HepG2 (cell line): Measurements from ENCODE around the gene TTC6. TPM values are rescaled to one million over a fixed set of nuclear protein-coding genes. Genes with fewer than 3 reads are reported as not detected.
A peak's percentile ranks its signal among the peaks of the same experiment; 100 is the strongest.

ENCODE experiments used
- ASH2L ChIP-seq: fragments of 300-600, 200-600 bp; sonication (generic); IDR thresholded peaks from 2 replicates; pipeline ENCODE4 v1.7.0; 2017; ENCODE audit warnings: low read depth, mild to moderate bottlenecking, moderate library complexity, mixed read lengths, low read length; ENCODE audit not compliant: insufficient read length
- ATF7 ChIP-seq, 2 experiments: fragments of 450-650 bp in 1 of 2; sonication (generic) in 1 of 2; formaldehyde crosslinking in 1 of 2; IDR thresholded peaks; 2 replicates each; pipeline versions ENCODE4 v1.4.0 to v1.6.1; 2016 to 2020; ENCODE audit warnings: antibody characterized with exemption in 1 of 2, mild to moderate bottlenecking in 1 of 2, missing genetic modification reagents in 1 of 2
- GLI4 ChIP-seq: sonication (generic); formaldehyde crosslinking; IDR thresholded peaks from 2 replicates; pipeline ENCODE4 v1.5.1; 2020; ENCODE audit warnings: missing genetic modification reagents, mild to moderate bottlenecking, moderate library complexity, borderline replicate concordance
- HMG20B ChIP-seq: conservative IDR thresholded peaks from 2 replicates; pipeline ENCODE4 v1.6.1; 2016; ENCODE audit warnings: missing genetic modification reagents, missing compliant biosample characterization
- NCOA5 ChIP-seq: sonication (generic); formaldehyde crosslinking; IDR thresholded peaks from 2 replicates; pipeline ENCODE4 v1.4.0; 2020; ENCODE audit warnings: missing genetic modification reagents
- PPARG ChIP-seq: conservative IDR thresholded peaks from 2 replicates; pipeline ENCODE4 v1.6.1; 2016; ENCODE audit warnings: missing biosample characterization, missing genetic modification reagents
- ZKSCAN8 ChIP-seq: IDR thresholded peaks from 2 replicates; pipeline ENCODE4 v1.6.1; 2016; ENCODE audit warnings: borderline replicate concordance, missing genetic modification reagents, missing compliant biosample characterization
- ZNF12 ChIP-seq: sonication (generic); formaldehyde crosslinking; IDR thresholded peaks from 2 replicates; pipeline ENCODE4 v1.5.0; 2020; ENCODE audit warnings: missing genetic modification reagents
- ZNF251 ChIP-seq: sonication (generic); formaldehyde crosslinking; IDR thresholded peaks from 2 replicates; pipeline ENCODE4 v1.9.0; 2021; ENCODE audit warnings: mild to moderate bottlenecking, missing genetic modification reagents
- ZNF749 ChIP-seq: sonication (generic); formaldehyde crosslinking; IDR thresholded peaks from 2 replicates; pipeline ENCODE4 v1.8.0; 2022; ENCODE audit warnings: mild to moderate bottlenecking, missing genetic modification reagents, moderate library complexity, borderline replicate concordance
- ZNF766 ChIP-seq: sonication (generic); formaldehyde crosslinking; IDR thresholded peaks from 2 replicates; pipeline ENCODE4 v1.5.0; 2020; ENCODE audit warnings: missing genetic modification reagents, borderline replicate concordance
- ZNF816 ChIP-seq: sonication (generic); formaldehyde crosslinking; IDR thresholded peaks from 2 replicates; pipeline ENCODE4 v1.8.0; 2022; ENCODE audit warnings: missing genetic modification reagents, mild to moderate bottlenecking, borderline replicate concordance
- polyA plus RNA-seq, 8 experiments: library from polyadenylated mRNA; depleted of rRNA in 3 of 8; stranded (reverse) in 7 of 8; unstranded in 1 of 8; fragments of >200 nt; fragmentation: Illumina TruSeq in 4 of 8; extraction: Trizol in 4 of 8; gene quantifications; 2 replicates each; pipeline versions ENCODE4 v1.2.1 to v1.2.3, GENCODE V29; 2011 to 2016; ENCODE audit warnings: low read depth in 4 of 8, missing spikeins in 1 of 8, mixed read lengths in 1 of 8; ENCODE audit not compliant: insufficient read depth in 1 of 8
- total RNA-seq, 5 experiments: library from RNA; depleted of rRNA; stranded (reverse); fragments of >200 nt; fragmentation: Illumina TruSeq; extraction: Trizol; gene quantifications; 2 replicates each; pipeline ENCODE4 v1.2.3, GENCODE V29; 2016; ENCODE audit warnings: low read depth in 1 of 5
- TF ChIP-seq, protein P1 (sequence below): sonication (generic); formaldehyde crosslinking; IDR thresholded peaks from 2 replicates; pipeline ENCODE4 v1.4.0; 2020; ENCODE audit warnings: mild to moderate bottlenecking, missing genetic modification reagents
- TF ChIP-seq, protein P2 (sequence below): sonication (generic); formaldehyde crosslinking; IDR thresholded peaks from 2 replicates; pipeline ENCODE4 v1.4.0; 2020; ENCODE audit warnings: low read depth, mild to moderate bottlenecking, missing genetic modification reagents
- TF ChIP-seq, protein P3 (sequence below): sonication (generic); formaldehyde crosslinking; IDR thresholded peaks from 2 replicates; pipeline ENCODE4 v1.5.0; 2020; ENCODE audit warnings: mild to moderate bottlenecking, missing genetic modification reagents, borderline replicate concordance
- TF ChIP-seq, protein P4 (sequence below): sonication (generic); formaldehyde crosslinking; IDR thresholded peaks from 2 replicates; pipeline ENCODE4 v1.5.1; 2020; ENCODE audit warnings: missing genetic modification reagents, mild to moderate bottlenecking, borderline replicate concordance

Gene TTC6
- total and polyA plus RNA-seq, 2 of the 13 experiments (the other 11 are each of a cell fraction or from before 2014, with no cell fraction given), result 9.3 to 27.4 TPM

DNA sequence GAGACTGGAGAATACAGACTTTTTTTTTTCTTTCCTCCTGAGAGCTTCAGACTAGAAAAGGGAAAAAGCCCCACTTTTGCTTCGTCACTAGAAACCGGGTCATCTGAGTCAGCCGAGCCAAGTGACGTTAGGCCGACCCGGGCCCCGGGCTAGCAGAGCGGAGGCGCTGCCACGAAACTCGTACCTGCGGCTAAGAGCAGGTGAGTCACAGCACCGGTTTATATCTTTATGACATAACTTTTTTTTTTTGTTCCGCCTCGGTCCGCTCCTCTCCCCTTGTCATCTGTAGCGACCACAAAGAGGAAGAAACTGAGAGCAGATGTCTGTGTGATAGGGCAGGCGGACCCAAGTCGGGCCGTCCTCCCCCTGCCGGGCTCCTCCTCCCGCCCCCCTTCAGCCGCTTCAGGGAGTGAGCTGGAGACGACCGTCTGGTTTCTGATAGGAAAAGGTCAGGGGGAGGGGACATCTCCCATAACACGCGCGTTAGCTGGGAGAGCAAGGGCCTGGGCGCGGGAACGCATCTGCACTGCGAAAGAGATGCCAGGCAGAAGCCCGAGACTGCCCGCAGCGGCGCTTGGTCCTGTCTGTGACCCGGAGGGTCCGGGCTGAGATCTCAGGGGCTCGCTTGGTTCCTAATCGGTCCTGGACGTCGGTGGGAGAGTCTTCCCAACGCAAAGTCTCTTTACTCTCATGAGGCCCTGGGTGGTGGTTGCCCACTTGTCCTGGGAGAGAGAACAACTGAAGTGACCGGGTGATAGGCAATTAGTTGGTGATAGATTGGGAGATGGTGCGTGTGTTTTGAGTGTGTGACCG, 586 bp downstream of the TTC6 start (continued):
- TF ChIP-seq, protein P1, sequence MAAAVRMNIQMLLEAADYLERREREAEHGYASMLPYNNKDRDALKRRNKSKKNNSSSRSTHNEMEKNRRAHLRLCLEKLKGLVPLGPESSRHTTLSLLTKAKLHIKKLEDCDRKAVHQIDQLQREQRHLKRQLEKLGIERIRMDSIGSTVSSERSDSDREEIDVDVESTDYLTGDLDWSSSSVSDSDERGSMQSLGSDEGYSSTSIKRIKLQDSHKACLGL (CRISPR knock-in tag), result peak; percentile 84
- TF ChIP-seq, protein P2, sequence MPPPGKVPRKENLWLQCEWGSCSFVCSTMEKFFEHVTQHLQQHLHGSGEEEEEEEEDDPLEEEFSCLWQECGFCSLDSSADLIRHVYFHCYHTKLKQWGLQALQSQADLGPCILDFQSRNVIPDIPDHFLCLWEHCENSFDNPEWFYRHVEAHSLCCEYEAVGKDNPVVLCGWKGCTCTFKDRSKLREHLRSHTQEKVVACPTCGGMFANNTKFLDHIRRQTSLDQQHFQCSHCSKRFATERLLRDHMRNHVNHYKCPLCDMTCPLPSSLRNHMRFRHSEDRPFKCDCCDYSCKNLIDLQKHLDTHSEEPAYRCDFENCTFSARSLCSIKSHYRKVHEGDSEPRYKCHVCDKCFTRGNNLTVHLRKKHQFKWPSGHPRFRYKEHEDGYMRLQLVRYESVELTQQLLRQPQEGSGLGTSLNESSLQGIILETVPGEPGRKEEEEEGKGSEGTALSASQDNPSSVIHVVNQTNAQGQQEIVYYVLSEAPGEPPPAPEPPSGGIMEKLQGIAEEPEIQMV, result peak; percentile 96
- TF ChIP-seq, protein P3, sequence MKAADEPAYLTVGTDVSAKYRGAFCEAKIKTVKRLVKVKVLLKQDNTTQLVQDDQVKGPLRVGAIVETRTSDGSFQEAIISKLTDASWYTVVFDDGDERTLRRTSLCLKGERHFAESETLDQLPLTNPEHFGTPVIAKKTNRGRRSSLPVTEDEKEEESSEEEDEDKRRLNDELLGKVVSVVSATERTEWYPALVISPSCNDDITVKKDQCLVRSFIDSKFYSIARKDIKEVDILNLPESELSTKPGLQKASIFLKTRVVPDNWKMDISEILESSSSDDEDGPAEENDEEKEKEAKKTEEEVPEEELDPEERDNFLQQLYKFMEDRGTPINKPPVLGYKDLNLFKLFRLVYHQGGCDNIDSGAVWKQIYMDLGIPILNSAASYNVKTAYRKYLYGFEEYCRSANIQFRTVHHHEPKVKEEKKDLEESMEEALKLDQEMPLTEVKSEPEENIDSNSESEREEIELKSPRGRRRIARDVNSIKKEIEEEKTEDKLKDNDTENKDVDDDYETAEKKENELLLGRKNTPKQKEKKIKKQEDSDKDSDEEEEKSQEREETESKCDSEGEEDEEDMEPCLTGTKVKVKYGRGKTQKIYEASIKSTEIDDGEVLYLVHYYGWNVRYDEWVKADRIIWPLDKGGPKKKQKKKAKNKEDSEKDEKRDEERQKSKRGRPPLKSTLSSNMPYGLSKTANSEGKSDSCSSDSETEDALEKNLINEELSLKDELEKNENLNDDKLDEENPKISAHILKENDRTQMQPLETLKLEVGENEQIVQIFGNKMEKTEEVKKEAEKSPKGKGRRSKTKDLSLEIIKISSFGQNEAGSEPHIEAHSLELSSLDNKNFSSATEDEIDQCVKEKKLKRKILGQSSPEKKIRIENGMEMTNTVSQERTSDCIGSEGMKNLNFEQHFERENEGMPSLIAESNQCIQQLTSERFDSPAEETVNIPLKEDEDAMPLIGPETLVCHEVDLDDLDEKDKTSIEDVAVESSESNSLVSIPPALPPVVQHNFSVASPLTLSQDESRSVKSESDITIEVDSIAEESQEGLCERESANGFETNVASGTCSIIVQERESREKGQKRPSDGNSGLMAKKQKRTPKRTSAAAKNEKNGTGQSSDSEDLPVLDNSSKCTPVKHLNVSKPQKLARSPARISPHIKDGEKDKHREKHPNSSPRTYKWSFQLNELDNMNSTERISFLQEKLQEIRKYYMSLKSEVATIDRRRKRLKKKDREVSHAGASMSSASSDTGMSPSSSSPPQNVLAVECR (CRISPR knock-in tag), result peak; percentile 89
- no peak for TF ChIP-seq ZNF251 (CRISPR knock-in tag)
- TF ChIP-seq GLI4 (CRISPR knock-in tag), result peak; percentile 96; the same call in 1 of the 2 replicates
- no peak for TF ChIP-seq NCOA5 (CRISPR knock-in tag)
- no peak; the same call in 1 of the 2 replicates for TF ChIP-seq ATF7 (IDR thresholded peaks at IDR 0.05)
- TF ChIP-seq ATF7 (CRISPR knock-in tag; IDR thresholded peaks at IDR 0.05), result peak; percentile 92
- TF ChIP-seq, protein P4, sequence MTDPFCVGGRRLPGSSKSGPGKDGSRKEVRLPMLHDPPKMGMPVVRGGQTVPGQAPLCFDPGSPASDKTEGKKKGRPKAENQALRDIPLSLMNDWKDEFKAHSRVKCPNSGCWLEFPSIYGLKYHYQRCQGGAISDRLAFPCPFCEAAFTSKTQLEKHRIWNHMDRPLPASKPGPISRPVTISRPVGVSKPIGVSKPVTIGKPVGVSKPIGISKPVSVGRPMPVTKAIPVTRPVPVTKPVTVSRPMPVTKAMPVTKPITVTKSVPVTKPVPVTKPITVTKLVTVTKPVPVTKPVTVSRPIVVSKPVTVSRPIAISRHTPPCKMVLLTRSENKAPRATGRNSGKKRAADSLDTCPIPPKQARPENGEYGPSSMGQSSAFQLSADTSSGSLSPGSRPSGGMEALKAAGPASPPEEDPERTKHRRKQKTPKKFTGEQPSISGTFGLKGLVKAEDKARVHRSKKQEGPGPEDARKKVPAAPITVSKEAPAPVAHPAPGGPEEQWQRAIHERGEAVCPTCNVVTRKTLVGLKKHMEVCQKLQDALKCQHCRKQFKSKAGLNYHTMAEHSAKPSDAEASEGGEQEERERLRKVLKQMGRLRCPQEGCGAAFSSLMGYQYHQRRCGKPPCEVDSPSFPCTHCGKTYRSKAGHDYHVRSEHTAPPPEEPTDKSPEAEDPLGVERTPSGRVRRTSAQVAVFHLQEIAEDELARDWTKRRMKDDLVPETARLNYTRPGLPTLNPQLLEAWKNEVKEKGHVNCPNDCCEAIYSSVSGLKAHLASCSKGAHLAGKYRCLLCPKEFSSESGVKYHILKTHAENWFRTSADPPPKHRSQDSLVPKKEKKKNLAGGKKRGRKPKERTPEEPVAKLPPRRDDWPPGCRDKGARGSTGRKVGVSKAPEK (CRISPR knock-in tag), result peak; percentile 52
- TF ChIP-seq HMG20B (CRISPR knock-in tag), result no peak; the same call in 1 of the 2 replicates
- no peak for TF ChIP-seq ZKSCAN8 (CRISPR knock-in tag)
- TF ChIP-seq ZNF766, result peak; percentile 95
- no peak for TF ChIP-seq ZNF816 (CRISPR knock-in tag)
- peak; percentile 52; the same call in 1 of the 2 replicates for TF ChIP-seq ZNF749 (CRISPR knock-in tag)
- TF ChIP-seq PPARG (CRISPR knock-in tag), result peak; percentile 63; the same call in 1 of the 2 replicates
- TF ChIP-seq ASH2L, result peak; percentile 99
- TF ChIP-seq ZNF12, result peak; percentile 84
